HepG2 (cell line): ENCODE results near the gene ZER1. TPM values are rescaled to one million over a fixed set of nuclear protein-coding genes. Genes with fewer than 3 reads are reported as not detected.

ENCODE experiments used
- ATF1 ChIP-seq: IDR thresholded peaks from 2 replicates; pipeline ENCODE4 v1.6.1; 2016; ENCODE audit warnings: mild to moderate bottlenecking, control low read depth
- DBP ChIP-seq: sonication (generic); formaldehyde crosslinking; IDR thresholded peaks from 2 replicates; pipeline ENCODE4 v1.4.0; 2020; ENCODE audit warnings: missing genetic modification reagents; ENCODE audit errors: not compliant biosample characterization
- IRX3 ChIP-seq: sonication (generic); formaldehyde crosslinking; IDR thresholded peaks from 2 replicates; pipeline ENCODE4 v1.8.1; 2023; ENCODE audit warnings: mild to moderate bottlenecking, low read depth, missing genetic modification reagents, borderline replicate concordance
- KDM6A ChIP-seq: IDR thresholded peaks from 2 replicates; pipeline ENCODE4 v1.6.1; 2016; ENCODE audit warnings: low read depth
- MAFG ChIP-seq: sonication (generic); formaldehyde crosslinking; IDR thresholded peaks from 2 replicates; pipeline ENCODE4 v1.5.1; 2020; ENCODE audit warnings: mild to moderate bottlenecking, missing genetic modification reagents
- PRDM15 ChIP-seq: sonication (generic); formaldehyde crosslinking; IDR thresholded peaks from 2 replicates; pipeline ENCODE4 v1.4.0; 2020; ENCODE audit warnings: missing genetic modification reagents
- SATB2 ChIP-seq: sonication (generic); formaldehyde crosslinking; IDR thresholded peaks from 2 replicates; pipeline ENCODE4 v1.5.0; 2020; ENCODE audit warnings: missing genetic modification reagents
- SRSF4 ChIP-seq: fragments of 200-400 bp; formaldehyde crosslinking; IDR thresholded peaks from one replicate; pipeline ENCODE4 v1.6.1; 2018; ENCODE audit warnings: mild to moderate bottlenecking, low read depth, low read length, moderate library complexity; ENCODE audit not compliant: poor library complexity, severe bottlenecking
- SSRP1 ChIP-seq: IDR thresholded peaks from 2 replicates; pipeline ENCODE4 v1.6.1; 2016; ENCODE audit warnings: control low read depth
- ZBTB14 ChIP-seq: sonication (generic); formaldehyde crosslinking; IDR thresholded peaks from 2 replicates; pipeline ENCODE4 v1.4.0; 2020; ENCODE audit warnings: missing genetic modification reagents
- ZBTB40 ChIP-seq, 2 experiments: fragments of 450-650 bp in 1 of 2; sonication (generic) in 1 of 2; formaldehyde crosslinking in 1 of 2; IDR thresholded peaks; 2 replicates each; pipeline versions ENCODE4 v1.6.1 to v1.8.0; 2016 to 2022; ENCODE audit warnings: antibody characterized with exemption in 1 of 2, mild to moderate bottlenecking in 1 of 2, missing genetic modification reagents in 1 of 2
- ZFP62 ChIP-seq: sonication (generic); formaldehyde crosslinking; IDR thresholded peaks from 2 replicates; pipeline ENCODE4 v1.4.0; 2020; ENCODE audit warnings: missing genetic modification reagents
- ZNF589 ChIP-seq: sonication (generic); formaldehyde crosslinking; conservative IDR thresholded peaks from 2 replicates; pipeline ENCODE4 v1.8.0; 2022; ENCODE audit warnings: mild to moderate bottlenecking, moderate library complexity, missing genetic modification reagents
- polyA plus RNA-seq, 8 experiments: library from polyadenylated mRNA; depleted of rRNA in 3 of 8; stranded (reverse) in 7 of 8; unstranded in 1 of 8; fragments of >200 nt; fragmentation: Illumina TruSeq in 4 of 8; extraction: Trizol in 4 of 8; gene quantifications; 2 replicates each; pipeline versions ENCODE4 v1.2.1 to v1.2.3, GENCODE V29; 2011 to 2016; ENCODE audit warnings: low read depth in 4 of 8, missing spikeins in 1 of 8, mixed read lengths in 1 of 8; ENCODE audit not compliant: insufficient read depth in 1 of 8
- total RNA-seq, 5 experiments: library from RNA; depleted of rRNA; stranded (reverse); fragments of >200 nt; fragmentation: Illumina TruSeq; extraction: Trizol; gene quantifications; 2 replicates each; pipeline ENCODE4 v1.2.3, GENCODE V29; 2016; ENCODE audit warnings: low read depth in 1 of 5

ZER1 gene
- total and polyA plus RNA-seq, 2 of the 13 experiments (the other 11 are each of a cell fraction or from before 2014, with no cell fraction given): 7.7 to 40.0 TPM

GRCh38 chr9:128786681-128787601, 15.2 kb upstream of the ZER1 start, which contains the start of gene TBC1D13 (continued):
- no peak; the same call in 1 of the 2 replicates for TF ChIP-seq PRDM15 (CRISPR knock-in tag)
- no peak for TF ChIP-seq KDM6A (CRISPR knock-in tag)
- no peak for TF ChIP-seq MAFG (CRISPR knock-in tag)
- no peak for TF ChIP-seq ZBTB40 (IDR thresholded peaks at IDR 0.05)
- peak; percentile 91 for TF ChIP-seq ZBTB40 (CRISPR knock-in tag; IDR thresholded peaks at IDR 0.05)
- TF ChIP-seq ATF1 (CRISPR knock-in tag): no peak
- peak; percentile 67; the same call in 1 of the 2 replicates for TF ChIP-seq SSRP1 (CRISPR knock-in tag)
- TF ChIP-seq ZBTB14 (CRISPR knock-in tag): no peak
- no peak for TF ChIP-seq DBP (CRISPR knock-in tag)
- peak; percentile 98 for TF ChIP-seq ZNF589
- peak; percentile 83; the same call in 1 of the 2 replicates for TF ChIP-seq IRX3 (CRISPR knock-in tag)
- TF ChIP-seq SATB2 (CRISPR knock-in tag): no peak; the same call in 1 of the 2 replicates
- TF ChIP-seq SRSF4: no peak
- no peak for TF ChIP-seq ZFP62 (CRISPR knock-in tag)
